Calu3 (cell line): ENCODE results near the gene EWSR1. TPM values are rescaled to one million over a fixed set of nuclear protein-coding genes. Genes with fewer than 3 reads are reported as not detected.

Experiments
- BruUV-seq: library from RNA; stranded (reverse); fragments of 400-500 nt; replicated peaks from 2 replicates; lab custom pipeline; 2021; lab: Mats Ljungman, UMichigan
- CTCF ChIA-PET: fragments of 300-600 bp; sonication (Branson Sonifier 250); formaldehyde crosslinking; loops from one replicate; lab custom pipeline; 2022; ENCODE audit warnings: antibody characterized with exemption; lab: Charles Lee
- DNase-seq: peaks from one replicate; pipeline ENCODE4 v3.0.0; 2022
- H3K27ac Mint-ChIP-seq: one replicate; pipeline ENCODE4 v1.8.0; 2022; ENCODE audit warnings: mixed read lengths; ENCODE audit not compliant: unreplicated experiment
- H3K27me3 Mint-ChIP-seq: one replicate; pipeline ENCODE4 v1.8.0; 2022; ENCODE audit warnings: mixed read lengths; ENCODE audit not compliant: unreplicated experiment
- H3K36me3 Mint-ChIP-seq: one replicate; pipeline ENCODE4 v1.8.0; 2022; ENCODE audit warnings: mild to moderate bottlenecking, moderate library complexity, mixed read lengths; ENCODE audit not compliant: insufficient read depth, unreplicated experiment
- H3K4me1 Mint-ChIP-seq: one replicate; pipeline ENCODE4 v1.8.0; 2022; ENCODE audit warnings: mild to moderate bottlenecking, low read depth, mixed read lengths; ENCODE audit not compliant: unreplicated experiment
- H3K4me3 Mint-ChIP-seq: one replicate; pipeline ENCODE4 v1.8.0; 2022; ENCODE audit warnings: mild to moderate bottlenecking, low read depth, moderate library complexity, mixed read lengths; ENCODE audit not compliant: unreplicated experiment
- H3K9me3 Mint-ChIP-seq: one replicate; pipeline ENCODE4 v1.8.0; 2022; ENCODE audit warnings: low read depth, mixed read lengths; ENCODE audit not compliant: unreplicated experiment
- CTCF ChIP-seq: fragments of 200-600 bp; IDR thresholded peaks from one replicate; pipeline ENCODE4 v1.8.0; 2022; ENCODE audit warnings: antibody characterized with exemption; ENCODE audit not compliant: unreplicated experiment
- intact Hi-C: fragments of 100-400 bp; cut with micrococcal nuclease; formaldehyde crosslinking; loops from one replicate; pipeline ENCODE4 v1.10.0; 2022; ENCODE audit not compliant: unreplicated experiment
- total RNA-seq: library from RNA; stranded (reverse); gene quantifications from 2 replicates; pipeline ENCODE4 v1.2.3, GENCODE V29; 2022

EWSR1 gene
- total RNA-seq, 1 experiment from 2014 or later: 374 TPM

- Mint-ChIP-seq H3K4me1 (no peaks in the 10 kb centered on the region), H3K4me3 (no peak overlapping the region), H3K36me3 (peaks cover 36% of the 10 kb centered on the region), H3K27me3 (no peaks in the 10 kb centered on the region), H3K9me3 (no peaks in the 10 kb centered on the region), H3K27ac (no peak overlapping the region)
- BruUV-seq: no TSS peak
- no peak for TF ChIP-seq CTCF
- intact Hi-C loops: no loop called here
- no peak for DNase-seq
- CTCF ChIA-PET: no interaction called here
Observed at GRCh38 chr22:29327089-29327764, 59.2 kb downstream of the EWSR1 start.

DNA sequence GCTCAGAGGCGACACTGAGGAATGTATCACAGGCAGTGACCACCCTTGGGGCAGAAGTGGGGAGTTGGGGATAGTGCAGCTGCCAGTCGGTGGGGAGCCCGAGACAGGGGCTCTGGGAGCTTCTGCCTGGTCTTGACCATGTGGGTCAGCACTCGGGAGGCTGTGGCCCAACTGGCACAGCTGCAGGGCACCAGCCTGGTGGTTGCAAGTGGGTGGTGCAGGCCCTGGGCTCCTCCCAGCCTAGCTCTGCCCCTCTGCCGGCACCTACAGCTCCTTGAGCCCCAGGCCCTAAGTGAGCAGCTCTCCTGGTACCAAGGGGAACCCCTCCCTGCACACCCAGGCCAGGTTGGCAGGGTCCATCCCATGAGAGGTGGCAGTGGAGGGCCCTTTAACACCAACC, 60.0 kb downstream of the EWSR1 start:
- CTCF ChIA-PET: interaction anchor here (0.6 kb wide), 1 partner anchor 18 kb away, joined by 7 read pairs; no protein-coding TSS in a partner anchor
- intact Hi-C loops: no loop called here
- Mint-ChIP-seq H3K27me3 (no peaks in the 10 kb centered on the region), H3K4me3 (no peak overlapping the region), H3K36me3 (peaks cover 36% of the 10 kb centered on the region), H3K4me1 (no peaks in the 10 kb centered on the region), H3K9me3 (no peaks in the 10 kb centered on the region), H3K27ac (no peak overlapping the region)
- TSS peak; percentile 52 for BruUV-seq
- TF ChIP-seq CTCF: no peak
- DNase-seq: no peak

DNA sequence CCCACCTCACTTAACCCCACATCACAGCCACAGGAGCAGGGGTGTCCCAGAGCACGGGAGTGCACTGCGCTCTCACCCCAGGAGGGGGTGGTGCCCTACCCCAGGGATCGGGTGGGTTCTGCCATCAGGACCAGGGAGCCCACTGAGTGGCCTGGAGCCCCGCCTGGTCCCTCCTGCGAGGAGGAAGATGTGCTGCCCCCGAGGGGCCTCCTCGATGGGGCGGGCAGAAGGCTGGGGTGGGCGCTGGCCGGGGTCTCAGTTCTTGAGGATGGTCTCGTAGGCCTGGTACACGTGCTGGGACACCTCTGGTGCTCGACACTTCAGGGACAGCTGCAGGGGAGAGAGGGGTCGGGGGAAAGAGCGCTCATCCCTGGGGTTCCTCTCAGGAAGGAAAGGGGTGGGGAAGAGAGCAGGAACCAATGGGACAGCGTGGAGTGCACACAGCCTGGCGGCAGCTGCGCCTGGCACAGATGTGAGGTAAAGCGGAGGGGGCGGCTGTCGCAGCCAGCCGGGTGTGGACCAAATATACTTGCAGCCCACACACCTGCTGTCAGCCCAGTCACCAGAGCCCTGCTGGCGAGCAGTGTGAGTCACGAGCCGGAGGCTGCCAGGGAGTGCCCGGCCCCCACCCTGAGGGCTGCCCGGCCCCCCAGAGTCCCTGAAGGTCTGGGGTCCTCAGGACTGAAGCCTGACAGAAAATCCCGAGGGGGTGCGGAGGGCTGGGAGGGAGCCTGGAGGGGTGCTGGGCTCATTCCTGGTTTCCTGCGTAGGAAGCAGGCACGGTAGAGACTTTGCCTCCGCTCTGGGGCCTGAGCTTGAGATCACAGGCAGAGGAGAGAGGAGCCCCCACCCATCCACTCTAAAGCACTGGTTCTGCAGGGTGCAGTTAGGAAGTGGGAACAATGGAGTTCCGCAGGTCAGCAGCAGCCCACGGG, 60.8 kb downstream of the EWSR1 start:
- CTCF ChIA-PET: interaction anchor here (0.6 kb wide), 3 partner anchors 18 to 511 kb away, joined by 3 to 7 read pairs (median 4); no protein-coding TSS in a partner anchor
- H3K4me1 Mint-ChIP-seq: no peaks in the 10 kb centered on the region
- TF ChIP-seq CTCF: no peak
- no peak overlapping the region for H3K27ac Mint-ChIP-seq
- BruUV-seq: no TSS peak
- peaks cover 41% of the 10 kb centered on the region for H3K36me3 Mint-ChIP-seq
- no peak for DNase-seq
- H3K4me3 Mint-ChIP-seq: no peak overlapping the region
- no peaks in the 10 kb centered on the region for H3K9me3 Mint-ChIP-seq
- no peaks in the 10 kb centered on the region for H3K27me3 Mint-ChIP-seq
- intact Hi-C loops: no loop called here

DNA sequence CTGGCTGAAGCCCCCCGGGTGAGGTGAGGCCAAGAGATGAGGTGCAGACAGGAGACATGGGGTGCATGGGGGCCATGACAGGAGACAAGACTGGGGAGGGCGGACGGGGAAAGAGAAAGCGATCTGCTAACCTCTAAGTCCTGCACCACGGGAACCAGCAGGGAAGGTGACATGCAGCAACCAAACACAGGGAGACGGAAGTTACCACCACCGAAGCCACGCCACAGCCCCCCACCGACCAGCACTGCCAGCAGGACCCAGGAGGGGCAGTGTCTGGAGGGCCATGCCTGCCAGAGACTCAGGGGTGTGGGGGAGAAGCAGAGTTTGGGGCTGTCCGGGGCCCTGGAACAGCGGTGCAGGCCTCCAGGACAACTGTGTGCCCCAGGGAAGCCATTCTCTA, 61.5 kb downstream of the EWSR1 start:
- Mint-ChIP-seq H3K9me3 (no peaks in the 10 kb centered on the region), H3K27me3 (no peaks in the 10 kb centered on the region), H3K27ac (no peak overlapping the region), H3K36me3 (peaks cover 41% of the 10 kb centered on the region), H3K4me3 (no peak overlapping the region), H3K4me1 (no peaks in the 10 kb centered on the region)
- DNase-seq: no peak
- intact Hi-C loops: no loop called here
- CTCF ChIA-PET: interaction anchor here (0.6 kb wide), 2 partner anchors 153 to 512 kb away, joined by 3 to 4 read pairs; no protein-coding TSS in a partner anchor
- no TSS peak for BruUV-seq
- TF ChIP-seq CTCF: no peak
